Panc1 (cell line): ENCODE data around the gene FSD1L.

ENCODE experiments used
- POLR2AphosphoS5 ChIP-seq: IDR thresholded peaks from 2 replicates; pipeline ENCODE4 v1.6.1; 2012; ENCODE audit warnings: mild to moderate bottlenecking, low read depth, low read length, moderate library complexity
- TCF7L2 ChIP-seq: IDR thresholded peaks from 2 replicates; pipeline ENCODE4 v1.6.1; 2011; ENCODE audit warnings: mild to moderate bottlenecking, low read depth, low read length, inconsistent platforms
- TF ChIP-seq, protein P1 (sequence below): fragments of 450-650 bp; IDR thresholded peaks from 2 replicates; pipeline ENCODE4 v1.5.1; 2017; ENCODE audit warnings: mild to moderate bottlenecking
- TF ChIP-seq, protein P2 (sequence below), 2 experiments: IDR thresholded peaks; 2 replicates each; pipeline ENCODE4 v1.6.1; 2011 to 2012; ENCODE audit warnings: low read depth in 2 of 2, control low read depth in 1 of 2, low read length in 1 of 2, mild to moderate bottlenecking in 1 of 2, moderate library complexity in 1 of 2; ENCODE audit not compliant: insufficient read depth in 1 of 2

DNA sequence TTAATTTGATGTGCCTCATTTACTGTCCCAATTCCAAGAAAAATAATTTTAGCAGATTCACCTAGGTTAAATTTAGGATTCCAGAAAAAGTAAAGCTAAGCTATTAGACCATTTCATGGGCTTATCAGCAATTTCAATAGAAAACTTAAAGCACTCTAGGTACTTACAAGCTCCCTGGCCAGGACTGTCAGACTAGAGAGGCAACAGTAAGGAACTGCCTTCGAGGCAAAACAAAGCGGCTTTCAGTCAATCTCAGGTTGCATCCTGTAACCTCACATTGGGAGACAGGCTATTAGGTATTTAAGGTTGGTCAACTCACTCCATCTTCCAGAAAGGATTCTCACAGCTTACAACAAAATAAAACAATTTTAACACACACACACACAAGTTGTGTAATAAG lies 48.7 kb upstream of the FSD1L start:
- TF ChIP-seq, protein P1, sequence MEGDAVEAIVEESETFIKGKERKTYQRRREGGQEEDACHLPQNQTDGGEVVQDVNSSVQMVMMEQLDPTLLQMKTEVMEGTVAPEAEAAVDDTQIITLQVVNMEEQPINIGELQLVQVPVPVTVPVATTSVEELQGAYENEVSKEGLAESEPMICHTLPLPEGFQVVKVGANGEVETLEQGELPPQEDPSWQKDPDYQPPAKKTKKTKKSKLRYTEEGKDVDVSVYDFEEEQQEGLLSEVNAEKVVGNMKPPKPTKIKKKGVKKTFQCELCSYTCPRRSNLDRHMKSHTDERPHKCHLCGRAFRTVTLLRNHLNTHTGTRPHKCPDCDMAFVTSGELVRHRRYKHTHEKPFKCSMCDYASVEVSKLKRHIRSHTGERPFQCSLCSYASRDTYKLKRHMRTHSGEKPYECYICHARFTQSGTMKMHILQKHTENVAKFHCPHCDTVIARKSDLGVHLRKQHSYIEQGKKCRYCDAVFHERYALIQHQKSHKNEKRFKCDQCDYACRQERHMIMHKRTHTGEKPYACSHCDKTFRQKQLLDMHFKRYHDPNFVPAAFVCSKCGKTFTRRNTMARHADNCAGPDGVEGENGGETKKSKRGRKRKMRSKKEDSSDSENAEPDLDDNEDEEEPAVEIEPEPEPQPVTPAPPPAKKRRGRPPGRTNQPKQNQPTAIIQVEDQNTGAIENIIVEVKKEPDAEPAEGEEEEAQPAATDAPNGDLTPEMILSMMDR = no peak
- TF ChIP-seq POLR2AphosphoS5 (no peak), TCF7L2 (no peak)
- TF ChIP-seq, protein P2, sequence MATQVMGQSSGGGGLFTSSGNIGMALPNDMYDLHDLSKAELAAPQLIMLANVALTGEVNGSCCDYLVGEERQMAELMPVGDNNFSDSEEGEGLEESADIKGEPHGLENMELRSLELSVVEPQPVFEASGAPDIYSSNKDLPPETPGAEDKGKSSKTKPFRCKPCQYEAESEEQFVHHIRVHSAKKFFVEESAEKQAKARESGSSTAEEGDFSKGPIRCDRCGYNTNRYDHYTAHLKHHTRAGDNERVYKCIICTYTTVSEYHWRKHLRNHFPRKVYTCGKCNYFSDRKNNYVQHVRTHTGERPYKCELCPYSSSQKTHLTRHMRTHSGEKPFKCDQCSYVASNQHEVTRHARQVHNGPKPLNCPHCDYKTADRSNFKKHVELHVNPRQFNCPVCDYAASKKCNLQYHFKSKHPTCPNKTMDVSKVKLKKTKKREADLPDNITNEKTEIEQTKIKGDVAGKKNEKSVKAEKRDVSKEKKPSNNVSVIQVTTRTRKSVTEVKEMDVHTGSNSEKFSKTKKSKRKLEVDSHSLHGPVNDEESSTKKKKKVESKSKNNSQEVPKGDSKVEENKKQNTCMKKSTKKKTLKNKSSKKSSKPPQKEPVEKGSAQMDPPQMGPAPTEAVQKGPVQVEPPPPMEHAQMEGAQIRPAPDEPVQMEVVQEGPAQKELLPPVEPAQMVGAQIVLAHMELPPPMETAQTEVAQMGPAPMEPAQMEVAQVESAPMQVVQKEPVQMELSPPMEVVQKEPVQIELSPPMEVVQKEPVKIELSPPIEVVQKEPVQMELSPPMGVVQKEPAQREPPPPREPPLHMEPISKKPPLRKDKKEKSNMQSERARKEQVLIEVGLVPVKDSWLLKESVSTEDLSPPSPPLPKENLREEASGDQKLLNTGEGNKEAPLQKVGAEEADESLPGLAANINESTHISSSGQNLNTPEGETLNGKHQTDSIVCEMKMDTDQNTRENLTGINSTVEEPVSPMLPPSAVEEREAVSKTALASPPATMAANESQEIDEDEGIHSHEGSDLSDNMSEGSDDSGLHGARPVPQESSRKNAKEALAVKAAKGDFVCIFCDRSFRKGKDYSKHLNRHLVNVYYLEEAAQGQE (IDR thresholded peaks at IDR 0.05; ENCODE audit: insufficient read depth in 1 of 2, low read depth in 2 of 2, low read length in 1 of 2) = no peak
